SK-N-SH (cell line): ENCODE results near the gene TAF11L14. TPM values are rescaled to one million over a fixed set of nuclear protein-coding genes. Genes with fewer than 3 reads are reported as not detected.
"Not testable (repeated sequence)": the region's sequence is repeated elsewhere in the genome, so short reads cannot be mapped to it uniquely, and the experiment has no call there.

Experiments
- CTCF ChIA-PET: fragments of 300-600, 350-600 bp; formaldehyde crosslinking; extraction: SDS; loops from one replicate; lab custom pipeline; 2021; lab: Yijun Ruan, JAX
- POLR2A ChIA-PET: fragments of 350-600 bp; sonication (Branson Sonifier 250); formaldehyde crosslinking; extraction: SDS; loops from one replicate; lab custom pipeline; 2020; ENCODE audit warnings: antibody characterized with exemption, inconsistent platforms; lab: Yijun Ruan, JAX
- DNase-seq: peaks from one replicate; pipeline ENCODE4 v3.0.0; 2012
- H2AFZ ChIP-seq: fragments of 200-600 bp; sonication (generic); 2 replicates; pipeline ENCODE4 v1.8.1; 2016; ENCODE audit warnings: antibody characterized with exemption, mild to moderate bottlenecking, low read depth
- H3F3A ChIP-seq: fragments of 200-600 bp; sonication (generic); replicated peaks from 2 replicates; pipeline ENCODE3; 2016; ENCODE audit warnings: antibody characterized with exemption, mild to moderate bottlenecking; ENCODE audit not compliant: insufficient read depth
- H3K27ac ChIP-seq, 2 experiments: fragments of 200-500 bp in 1 of 2; fragments of 200-600 bp in 1 of 2; sonication (Bioruptor generic) in 1 of 2; sonication (generic), shearing (Covaris generic) in 1 of 2; 2 replicates each; pipeline versions ENCODE4 v1.5.1 to v1.6.1; 2014 to 2016; ENCODE audit warnings: low read depth in 2 of 2, inconsistent platforms in 1 of 2, low read length in 1 of 2, mild to moderate bottlenecking in 1 of 2, mixed read lengths in 1 of 2
- H3K27me3 ChIP-seq: fragments of 200-600 bp; sonication (generic), shearing (Covaris generic); 2 replicates; pipeline ENCODE4 v1.6.1; 2016; ENCODE audit warnings: mixed run types; ENCODE audit not compliant: insufficient read depth
- H3K36me3 ChIP-seq, 2 experiments: fragments of 200-500 bp in 1 of 2; fragments of 200-600 bp in 1 of 2; sonication (Bioruptor generic) in 1 of 2; sonication (generic) in 1 of 2; replicated peaks in 1 of 2; 2 replicates each; pipeline versions ENCODE3 to v1.5.1; 2014 to 2016; ENCODE audit warnings: low read length in 1 of 2, mild to moderate bottlenecking in 1 of 2; ENCODE audit not compliant: insufficient read depth in 2 of 2, control insufficient read depth in 1 of 2
- H3K4me1 ChIP-seq, 2 experiments: fragments of 200-500 bp in 1 of 2; fragments of 200-600 bp in 1 of 2; sonication (Bioruptor generic) in 1 of 2; sonication (generic), shearing (Covaris generic) in 1 of 2; 2 replicates each; pipeline versions ENCODE4 v1.5.1 to v1.6.1; 2014 to 2016; ENCODE audit warnings: low read depth in 1 of 2, low read length in 1 of 2, mixed run types in 1 of 2; ENCODE audit not compliant: insufficient read depth in 2 of 2, control insufficient read depth in 1 of 2
- H3K4me2 ChIP-seq: fragments of 200-600 bp; sonication (generic), shearing (Covaris generic); 2 replicates; pipeline ENCODE4 v1.6.1; 2017; ENCODE audit warnings: mixed run types
- H3K4me3 ChIP-seq, 2 experiments: fragments of 200-500 bp in 1 of 2; fragments of 200-600 bp in 1 of 2; sonication (Bioruptor generic) in 1 of 2; sonication (generic), shearing (Covaris generic) in 1 of 2; 2 replicates each; pipeline versions ENCODE4 v1.5.1 to v1.8.1; 2014 to 2016; ENCODE audit warnings: low read depth in 2 of 2, inconsistent platforms in 1 of 2, low read length in 1 of 2, mild to moderate bottlenecking in 1 of 2, mixed read lengths in 1 of 2, moderate library complexity in 1 of 2
- H3K79me2 ChIP-seq: fragments of 200-600 bp; sonication (generic); 2 replicates; pipeline ENCODE4 v1.8.1; 2017; ENCODE audit warnings: mild to moderate bottlenecking; ENCODE audit not compliant: insufficient read depth
- H3K9ac ChIP-seq: fragments of 200-600 bp; sonication (generic); 2 replicates; pipeline ENCODE4 v1.6.1; 2017; ENCODE audit warnings: mixed run types
- H3K9me2 ChIP-seq: fragments of 200-600 bp; sonication (generic); 2 replicates; pipeline ENCODE4 v1.6.1; 2017; ENCODE audit warnings: mixed run types
- H3K9me3 ChIP-seq: fragments of 200-600 bp; sonication (generic); 2 replicates; pipeline ENCODE4 v1.6.1; 2017; ENCODE audit warnings: mixed run types, mild to moderate bottlenecking, moderate library complexity
- H4K20me1 ChIP-seq: fragments of 200-600 bp; sonication (generic); 2 replicates; pipeline ENCODE4 v1.6.1; 2017; ENCODE audit warnings: mild to moderate bottlenecking, mixed run types; ENCODE audit not compliant: insufficient read depth
- EP300 ChIP-seq, 2 experiments: IDR thresholded peaks; 2 replicates each; pipeline versions ENCODE4 v1.4.0 to v1.6.1; 2012; ENCODE audit warnings: borderline replicate concordance in 1 of 2, low read depth in 1 of 2, low read length in 1 of 2
- EZH2phosphoT487 ChIP-seq: fragments of 200-600 bp; sonication (generic); IDR thresholded peaks from 2 replicates; pipeline ENCODE4 v1.6.1; 2017; ENCODE audit warnings: low read depth, mixed run types, mild to moderate bottlenecking, antibody characterized with exemption, moderate library complexity, borderline replicate concordance
- JUND ChIP-seq: IDR thresholded peaks from 2 replicates; pipeline ENCODE4 v1.4.0; 2012
- TEAD4 ChIP-seq: IDR thresholded peaks from 2 replicates; pipeline ENCODE4 v1.4.0; 2012; ENCODE audit warnings: mild to moderate bottlenecking, borderline replicate concordance; ENCODE audit not compliant: insufficient read depth
- WGBS: methylation state at CpG from one replicate; pipeline ENCODE4 v1.1.6; 2017; ENCODE audit warnings: low lambda C conversion rate; 5-methylcytosine and 5-hydroxymethylcytosine counted together
- polyA plus RNA-seq, 3 experiments: library from polyadenylated mRNA; depleted of rRNA; stranded (reverse); fragments of >200 nt; gene quantifications; 2 replicates each; pipeline ENCODE4 v1.2.3, GENCODE V29; 2012
- TF ChIP-seq, protein P1 (sequence below): IDR thresholded peaks from 2 replicates; pipeline ENCODE4 v1.4.0; 2012; ENCODE audit warnings: low read depth, borderline replicate concordance
- TF ChIP-seq, protein P2 (sequence below): IDR thresholded peaks from 2 replicates; pipeline ENCODE4 v1.6.1; 2012; ENCODE audit warnings: mild to moderate bottlenecking, low read depth, low read length, moderate library complexity

The TAF11L14 gene
- polyA plus RNA-seq, 1 of the 3 experiments (the other 2 are of a cell fraction), result not detected

DNA sequence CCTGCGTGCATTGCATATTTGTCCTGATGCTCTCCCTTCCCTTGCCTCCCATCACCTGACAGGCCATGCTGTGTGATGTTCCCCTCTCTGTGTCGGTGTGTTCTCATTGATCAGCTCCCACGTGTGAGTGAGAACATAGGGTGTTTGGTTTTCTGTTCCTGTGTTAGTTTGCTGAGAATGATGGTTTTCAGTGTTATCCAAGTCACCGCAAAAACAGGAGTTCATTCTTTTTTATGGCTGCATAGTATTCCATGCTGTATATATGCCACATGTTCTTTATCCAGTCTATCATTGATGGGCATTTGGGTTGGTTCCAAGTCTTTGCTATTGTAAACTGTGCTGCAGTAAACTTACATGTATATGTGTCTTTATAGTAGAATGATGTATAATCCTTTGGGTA lies 26.8 kb upstream of the TAF11L14 start:
- H3K4me1 ChIP-seq, H4K20me1 ChIP-seq, H3K9me2 ChIP-seq, DNase-seq, H3K36me3 ChIP-seq, H3K27me3 ChIP-seq, H3K9me3 ChIP-seq, H3F3A ChIP-seq, H2AFZ ChIP-seq, H3K79me2 ChIP-seq, H3K9ac ChIP-seq, H3K4me2 ChIP-seq, POLR2A ChIA-PET, H3K4me3 ChIP-seq, H3K27ac ChIP-seq: not testable (repeated sequence)
- WGBS, result 29% methylated on average over 4 of the region's 4 CpGs
- CTCF ChIA-PET, result interaction anchor here (1.8 kb wide), 1 partner anchor 391 kb away, joined by 4 read pairs; no protein-coding TSS in a partner anchor

DNA sequence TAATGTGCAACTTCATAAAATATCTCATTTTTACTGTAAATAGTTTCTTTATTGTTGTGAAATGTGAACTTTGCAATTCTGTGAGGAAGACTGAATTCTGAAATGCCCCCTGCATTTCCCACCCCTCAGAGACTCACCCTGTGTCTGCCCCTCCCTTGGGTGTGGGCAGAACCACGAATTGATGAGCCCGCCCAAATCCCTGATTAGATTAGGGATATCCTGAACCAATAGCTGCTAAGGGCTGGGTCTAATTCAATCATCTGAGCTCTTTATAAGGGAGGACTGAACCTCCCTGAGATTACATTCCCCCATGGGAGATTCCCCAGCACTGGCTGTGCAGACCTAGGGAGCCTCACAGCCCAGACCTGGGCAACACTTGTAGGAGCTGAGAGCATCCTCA lies 24.2 kb upstream of the TAF11L14 start, which contains the start of gene TAF11L12:
TSS of gene TAF11L12 (plus strand) at position 301 of the 400 bp plus-strand sequence.
- CTCF ChIA-PET, POLR2A ChIA-PET, H3K79me2 ChIP-seq, H3F3A ChIP-seq, H3K36me3 ChIP-seq, H3K4me1 ChIP-seq, H4K20me1 ChIP-seq, H3K9me3 ChIP-seq, DNase-seq, H3K9ac ChIP-seq, H3K27ac ChIP-seq, H2AFZ ChIP-seq, H3K4me3 ChIP-seq, H3K4me2 ChIP-seq, H3K9me2 ChIP-seq, H3K27me3 ChIP-seq: not testable (repeated sequence)
- 25% methylated on average over 2 of the region's 2 CpGs for WGBS

DNA sequence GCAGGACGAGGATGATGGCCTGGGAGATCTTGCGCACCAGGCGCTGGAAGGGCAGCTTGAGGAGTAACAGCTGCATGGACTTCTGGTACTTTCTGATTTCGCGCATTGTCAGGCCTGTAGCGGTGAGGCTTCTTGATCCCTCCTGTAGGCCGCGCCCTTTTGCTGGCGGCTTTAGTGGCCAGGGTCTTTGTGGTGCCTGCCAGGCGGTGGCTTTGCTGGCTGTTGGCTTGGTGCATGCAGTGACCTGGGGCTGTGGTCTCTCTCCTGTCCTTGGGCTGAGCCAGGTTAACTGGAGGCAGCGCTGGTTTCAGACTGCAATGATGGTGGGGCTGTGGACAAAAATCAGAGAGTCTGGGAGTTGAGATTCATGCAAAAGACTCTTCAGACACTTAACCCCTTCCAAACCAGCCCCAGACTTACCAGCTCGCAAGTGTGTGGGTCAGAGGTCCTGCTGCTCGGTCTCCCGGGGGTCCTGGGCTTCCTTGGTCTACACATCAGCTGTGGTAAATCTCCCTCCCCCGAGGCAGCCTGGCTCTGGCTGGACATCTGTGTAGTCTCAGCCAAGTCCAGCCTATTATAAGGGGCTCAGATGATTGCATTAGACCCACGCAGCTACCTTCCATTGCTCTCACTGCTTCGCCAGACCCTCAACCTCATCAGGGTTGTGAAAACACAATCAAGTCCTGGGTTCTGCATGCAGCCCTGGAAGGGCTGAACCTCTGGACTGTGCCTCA lies 19.2 kb upstream of the TAF11L14 start:
- H3K27ac ChIP-seq, result no peak overlapping the region
- H4K20me1 ChIP-seq, result no peaks in the 10 kb centered on the region
- no peak overlapping the region for H3K4me2 ChIP-seq
- WGBS, result 10% methylated on average over 7 of the region's 17 CpGs
- ChIA-PET POLR2A (no interaction called here), CTCF (interaction anchor here (0.6 kb wide), 1 partner anchor 205 kb away, joined by 3 read pairs; no protein-coding TSS in a partner anchor)
- H3K4me1 ChIP-seq, result no peaks in the 10 kb centered on the region
- no peaks in the 10 kb centered on the region for H3K9me2 ChIP-seq
- no peaks in the 10 kb centered on the region for H3K9me3 ChIP-seq
- DNase-seq, result no peak
- no peaks in the 10 kb centered on the region for H3F3A ChIP-seq
- TF ChIP-seq TEAD4 (no peak), EZH2phosphoT487 (no peak), JUND (no peak), EP300 (IDR thresholded peaks at IDR 0.05; ENCODE audit: borderline replicate concordance in 1 of 2, low read depth in 1 of 2, low read length in 1 of 2) (no peak)
- TF ChIP-seq, protein P1, sequence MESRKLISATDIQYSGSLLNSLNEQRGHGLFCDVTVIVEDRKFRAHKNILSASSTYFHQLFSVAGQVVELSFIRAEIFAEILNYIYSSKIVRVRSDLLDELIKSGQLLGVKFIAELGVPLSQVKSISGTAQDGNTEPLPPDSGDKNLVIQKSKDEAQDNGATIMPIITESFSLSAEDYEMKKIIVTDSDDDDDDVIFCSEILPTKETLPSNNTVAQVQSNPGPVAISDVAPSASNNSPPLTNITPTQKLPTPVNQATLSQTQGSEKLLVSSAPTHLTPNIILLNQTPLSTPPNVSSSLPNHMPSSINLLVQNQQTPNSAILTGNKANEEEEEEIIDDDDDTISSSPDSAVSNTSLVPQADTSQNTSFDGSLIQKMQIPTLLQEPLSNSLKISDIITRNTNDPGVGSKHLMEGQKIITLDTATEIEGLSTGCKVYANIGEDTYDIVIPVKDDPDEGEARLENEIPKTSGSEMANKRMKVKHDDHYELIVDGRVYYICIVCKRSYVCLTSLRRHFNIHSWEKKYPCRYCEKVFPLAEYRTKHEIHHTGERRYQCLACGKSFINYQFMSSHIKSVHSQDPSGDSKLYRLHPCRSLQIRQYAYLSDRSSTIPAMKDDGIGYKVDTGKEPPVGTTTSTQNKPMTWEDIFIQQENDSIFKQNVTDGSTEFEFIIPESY, result no peak
- TF ChIP-seq, protein P2, sequence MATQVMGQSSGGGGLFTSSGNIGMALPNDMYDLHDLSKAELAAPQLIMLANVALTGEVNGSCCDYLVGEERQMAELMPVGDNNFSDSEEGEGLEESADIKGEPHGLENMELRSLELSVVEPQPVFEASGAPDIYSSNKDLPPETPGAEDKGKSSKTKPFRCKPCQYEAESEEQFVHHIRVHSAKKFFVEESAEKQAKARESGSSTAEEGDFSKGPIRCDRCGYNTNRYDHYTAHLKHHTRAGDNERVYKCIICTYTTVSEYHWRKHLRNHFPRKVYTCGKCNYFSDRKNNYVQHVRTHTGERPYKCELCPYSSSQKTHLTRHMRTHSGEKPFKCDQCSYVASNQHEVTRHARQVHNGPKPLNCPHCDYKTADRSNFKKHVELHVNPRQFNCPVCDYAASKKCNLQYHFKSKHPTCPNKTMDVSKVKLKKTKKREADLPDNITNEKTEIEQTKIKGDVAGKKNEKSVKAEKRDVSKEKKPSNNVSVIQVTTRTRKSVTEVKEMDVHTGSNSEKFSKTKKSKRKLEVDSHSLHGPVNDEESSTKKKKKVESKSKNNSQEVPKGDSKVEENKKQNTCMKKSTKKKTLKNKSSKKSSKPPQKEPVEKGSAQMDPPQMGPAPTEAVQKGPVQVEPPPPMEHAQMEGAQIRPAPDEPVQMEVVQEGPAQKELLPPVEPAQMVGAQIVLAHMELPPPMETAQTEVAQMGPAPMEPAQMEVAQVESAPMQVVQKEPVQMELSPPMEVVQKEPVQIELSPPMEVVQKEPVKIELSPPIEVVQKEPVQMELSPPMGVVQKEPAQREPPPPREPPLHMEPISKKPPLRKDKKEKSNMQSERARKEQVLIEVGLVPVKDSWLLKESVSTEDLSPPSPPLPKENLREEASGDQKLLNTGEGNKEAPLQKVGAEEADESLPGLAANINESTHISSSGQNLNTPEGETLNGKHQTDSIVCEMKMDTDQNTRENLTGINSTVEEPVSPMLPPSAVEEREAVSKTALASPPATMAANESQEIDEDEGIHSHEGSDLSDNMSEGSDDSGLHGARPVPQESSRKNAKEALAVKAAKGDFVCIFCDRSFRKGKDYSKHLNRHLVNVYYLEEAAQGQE, result no peak
- no peak overlapping the region for H2AFZ ChIP-seq
- H3K9ac ChIP-seq, result no peak overlapping the region
- H3K79me2 ChIP-seq, result no peaks in the 10 kb centered on the region
- H3K4me3 ChIP-seq, result no peak overlapping the region
- H3K27me3 ChIP-seq, result no peaks in the 10 kb centered on the region
- no peaks in the 10 kb centered on the region for H3K36me3 ChIP-seq
